Activated CD4-positive, CD25-positive, alpha-beta regulatory T cell treated with anti-CD3 and anti-CD28 coated beads, Interleukin-2, amount 50 U/mL, for 72 hours (primary cell): ENCODE results near the gene CEP131.
"Not testable (repeated sequence)": the region's sequence is repeated elsewhere in the genome, so short reads cannot be mapped to it uniquely, and the experiment has no call there.

Source experiments
- DNase-seq: peaks from one replicate; pipeline ENCODE4 v3.0.0; 2021

CEP131 gene

GRCh38 chr17:81238490-81238814, 15.7 kb upstream of the CEP131 start:
- DNase-seq = no peak

DNA sequence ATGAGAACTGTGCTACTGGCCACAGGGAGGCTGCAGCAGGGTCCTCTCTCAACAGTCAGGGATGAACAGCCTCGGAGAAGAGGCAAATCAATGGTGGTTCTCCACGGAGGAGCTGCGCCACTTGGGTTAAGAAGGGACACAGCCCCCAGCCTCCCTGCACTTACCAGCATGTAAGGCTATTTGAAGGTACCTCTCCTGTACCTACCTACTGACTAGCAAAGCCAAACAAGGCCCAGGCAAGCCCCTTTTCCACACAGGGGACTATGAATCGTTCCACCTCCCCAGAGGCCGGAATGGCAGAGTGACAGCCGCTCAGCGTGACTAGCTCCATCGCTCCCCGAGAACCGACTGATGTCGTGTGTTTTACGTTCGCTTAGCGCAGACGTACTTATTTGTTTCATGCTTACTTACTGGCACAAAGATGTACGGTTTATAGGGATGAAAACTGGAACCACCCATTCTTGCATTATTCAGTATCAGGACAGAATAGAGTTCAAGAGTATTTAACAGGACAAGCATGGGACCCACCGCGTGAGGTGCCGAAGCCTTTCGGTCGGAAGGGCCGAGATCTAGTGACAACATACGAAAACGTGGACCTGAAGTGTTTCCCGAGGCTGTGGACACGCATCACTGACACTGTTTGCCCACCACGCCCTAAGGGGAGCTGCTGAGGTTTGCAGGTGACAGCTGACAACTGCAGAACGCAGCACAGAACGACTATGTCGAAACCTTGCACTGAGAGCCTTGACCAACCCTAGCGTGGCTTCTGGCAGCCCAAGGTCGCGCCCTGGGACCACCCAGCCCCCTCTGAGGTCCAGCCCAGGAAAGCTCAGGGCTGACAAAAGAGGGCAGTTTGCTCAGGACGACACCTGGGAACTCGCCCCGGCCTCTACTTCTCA, 15.1 kb upstream of the CEP131 start:
- DNase-seq = no peak

DNA sequence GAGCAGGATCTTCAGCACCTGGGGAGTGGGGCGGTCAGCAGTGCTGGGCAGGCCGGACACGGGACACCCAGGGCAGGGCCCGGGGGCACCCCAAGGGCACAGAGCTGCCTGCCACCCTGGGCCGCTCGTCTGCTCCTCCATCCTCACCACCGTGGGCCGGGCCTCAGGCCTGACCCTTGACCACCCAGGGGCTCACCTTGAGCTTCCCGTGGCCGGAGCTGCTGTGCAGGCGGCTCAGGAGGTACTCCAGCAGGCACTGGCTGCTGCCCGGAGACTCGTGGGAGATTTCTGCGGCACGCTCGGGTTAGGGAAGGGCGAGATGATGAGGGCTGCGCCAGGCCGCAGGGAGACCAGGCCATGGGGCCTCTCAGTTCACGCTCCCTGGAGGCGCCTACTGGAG, 14.0 kb upstream of the CEP131 start:
- DNase-seq = no peak

GRCh38 chr17:81235822-81236740, 13.3 kb upstream of the CEP131 start:
- DNase-seq = no peak

GRCh38 chr17:81234940-81235821, 12.4 kb upstream of the CEP131 start:
- no peak for DNase-seq

- DNase-seq = no peak
Observed at GRCh38 chr17:81234506-81234855, 11.7 kb upstream of the CEP131 start.

DNA sequence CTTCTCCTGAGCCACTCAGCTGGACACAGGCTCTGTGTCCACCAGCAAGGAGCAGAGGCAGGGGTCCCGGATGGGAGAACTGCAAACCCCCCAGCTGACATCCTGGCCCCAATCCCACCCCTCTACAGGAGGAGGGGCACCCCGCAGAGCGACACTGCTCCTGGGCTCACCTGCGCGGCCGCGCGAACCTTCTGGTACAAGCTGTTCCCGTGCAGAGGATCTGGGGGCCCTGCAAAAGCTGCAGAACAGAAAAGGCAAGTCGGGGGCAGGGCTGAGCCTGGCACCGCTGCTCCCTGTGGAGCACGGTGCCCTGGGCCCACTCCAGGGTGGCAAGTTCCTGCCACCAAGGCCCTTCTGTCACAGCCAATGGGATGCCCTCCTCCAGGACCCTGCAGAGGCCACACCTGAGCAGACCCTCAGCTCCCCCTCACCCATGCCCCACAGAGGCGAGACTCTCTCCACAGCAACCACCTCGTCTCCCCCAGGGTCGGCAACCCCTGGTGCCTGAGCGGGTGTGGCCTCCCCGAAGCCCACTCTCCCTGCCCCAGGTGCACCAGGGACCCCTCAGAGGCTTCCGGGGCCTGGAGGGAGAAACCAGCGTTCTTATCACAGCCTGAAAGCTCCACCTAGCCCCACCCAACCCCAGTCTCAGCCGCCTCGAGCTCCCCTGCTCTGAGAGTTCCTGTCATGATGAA, 11.2 kb upstream of the CEP131 start:
- DNase-seq = no peak

- no peak for DNase-seq
Observed at GRCh38 chr17:81233316-81233715, 10.6 kb upstream of the CEP131 start.

DNA sequence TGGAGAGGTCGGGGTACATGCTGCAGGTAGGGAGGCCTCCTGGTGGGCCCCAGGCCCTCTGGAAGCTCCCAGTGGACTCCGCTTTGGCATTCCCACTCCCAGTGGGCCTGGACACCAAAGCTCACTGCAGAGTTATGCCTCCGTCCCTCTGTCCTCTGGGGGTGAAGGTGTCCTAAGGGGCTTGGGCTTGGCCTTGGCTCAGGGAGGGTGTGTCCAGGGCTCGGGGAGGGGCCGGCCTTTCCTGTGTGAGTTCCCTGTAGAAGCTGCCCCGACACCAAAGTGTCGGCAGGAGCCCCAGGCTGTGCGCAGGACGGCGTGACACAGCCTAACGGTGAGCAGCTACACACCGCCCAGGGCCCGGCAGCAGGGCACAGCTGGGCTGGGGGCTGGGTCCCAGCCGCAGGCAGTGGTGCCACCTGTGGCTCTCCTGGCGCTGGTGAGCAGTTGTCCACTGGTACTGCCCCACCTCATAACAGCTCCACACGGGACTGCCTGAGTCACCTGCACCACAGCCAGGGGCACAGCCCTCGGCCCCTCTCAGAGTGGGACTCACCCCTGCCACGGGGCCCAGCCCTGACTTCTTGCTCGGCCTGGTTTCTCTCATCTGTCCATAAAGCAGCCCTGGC, 10.0 kb upstream of the CEP131 start:
- DNase-seq = no peak

DNA sequence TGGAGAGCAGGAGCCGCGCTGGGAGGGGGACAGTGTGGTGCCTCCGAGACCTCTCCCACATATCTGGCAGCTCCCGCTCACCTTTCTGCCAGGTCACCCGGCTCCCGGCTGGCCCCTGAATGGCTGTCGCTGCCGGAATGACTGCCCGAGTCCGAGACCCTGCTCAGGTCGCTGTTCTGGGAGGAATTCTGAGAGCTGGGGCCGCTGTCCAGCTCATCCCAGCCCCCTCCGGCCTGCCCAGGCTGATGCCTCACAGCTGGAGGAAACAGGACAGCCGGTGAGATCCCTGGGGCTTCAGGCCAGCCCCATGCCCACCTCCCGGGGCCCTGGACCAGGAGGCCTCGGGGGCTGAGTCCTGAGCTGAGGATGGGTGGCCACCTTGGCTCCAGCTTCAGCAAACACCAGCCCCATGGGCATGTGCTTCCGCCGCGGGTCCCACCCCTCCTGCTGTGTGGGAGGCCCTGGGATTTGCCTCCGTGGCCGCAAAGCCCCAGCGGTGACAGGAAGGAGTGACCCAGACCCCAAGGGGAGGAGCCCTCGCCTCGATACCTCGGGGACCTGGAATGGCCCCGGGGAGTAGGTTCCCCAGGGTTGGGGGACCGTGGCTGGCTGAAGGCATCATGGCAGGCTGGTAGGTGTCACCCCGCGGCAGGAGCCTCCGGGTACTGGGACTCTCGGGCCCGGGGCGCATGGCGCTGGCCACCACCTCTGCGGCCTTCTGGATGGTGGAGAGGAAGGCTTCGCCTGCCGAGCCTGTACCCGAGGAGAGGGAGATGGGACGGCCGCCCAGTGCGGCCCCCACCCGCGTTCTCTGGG, 9.2 kb upstream of the CEP131 start:
- no peak for DNase-seq

GRCh38 chr17:81231121-81231645, 8.4 kb upstream of the CEP131 start:
- no peak for DNase-seq

- no peak for DNase-seq
Observed at GRCh38 chr17:81230043-81230820, 7.5 kb upstream of the CEP131 start.

- no peak for DNase-seq
Observed at GRCh38 chr17:81229666-81229920, 6.8 kb upstream of the CEP131 start.

- no peak for DNase-seq
Observed at GRCh38 chr17:81228834-81229665, 6.3 kb upstream of the CEP131 start.

DNA sequence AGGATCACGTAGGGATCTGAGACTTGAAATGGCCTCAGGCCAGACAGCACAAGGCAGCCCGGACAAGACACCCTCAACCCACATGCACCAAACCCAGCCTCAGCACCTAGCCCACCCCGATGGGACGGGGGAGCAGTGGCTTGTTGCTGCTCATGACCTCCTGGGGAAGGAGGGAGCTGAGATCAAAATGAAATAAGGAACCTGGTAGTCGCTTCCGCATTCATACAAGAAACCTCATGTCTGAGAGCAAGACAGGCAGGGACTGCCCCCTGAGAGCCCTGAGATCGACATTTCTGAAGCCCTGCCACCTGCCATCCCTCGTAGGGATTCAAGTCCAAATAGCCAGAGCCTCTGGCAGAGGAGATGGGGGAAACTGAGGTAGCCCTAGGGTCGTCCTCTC, 5.7 kb upstream of the CEP131 start:
- no peak for DNase-seq

GRCh38 chr17:81227630-81228029, 4.9 kb upstream of the CEP131 start:
- DNase-seq = not testable (repeated sequence)

- DNase-seq = no peak
Observed at GRCh38 chr17:81223762-81224130, 981 bp upstream of the CEP131 start.

DNA sequence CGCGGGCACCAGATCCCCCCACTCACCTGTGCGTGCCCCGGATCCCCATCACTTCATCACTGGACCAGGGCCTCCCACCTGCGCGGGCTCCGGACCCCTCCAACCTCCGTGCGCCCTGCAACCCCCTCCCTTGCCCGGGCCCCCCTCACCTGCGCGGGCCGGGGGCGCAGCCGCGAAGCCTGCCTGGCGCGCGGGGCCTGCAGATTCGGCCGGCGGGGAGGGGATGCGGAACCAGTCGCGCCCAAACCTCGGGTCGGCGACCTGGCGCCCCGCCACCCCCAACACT, 202 bp downstream of the CEP131 start:
- DNase-seq = no peak

GRCh38 chr17:81221842-81222619, 734 bp downstream of the CEP131 start:
- DNase-seq = no peak
